Neuronal stem cell (in vitro differentiated cells): ENCODE results near the gene TULP1.

ENCODE experiments used
- DNase-seq: peaks from one replicate; pipeline ENCODE4 v3.0.0-alpha.2; 2013; ENCODE audit warnings: low spot score
- H2AFZ ChIP-seq: one replicate; pipeline ENCODE4 v1.6.1; 2013; ENCODE audit warnings: mild to moderate bottlenecking, low read length, inconsistent platforms
- H2AK5ac ChIP-seq: 2 replicates; pipeline ENCODE4 v1.6.1; 2013; ENCODE audit warnings: low read depth, mild to moderate bottlenecking, inconsistent platforms, low read length, moderate library complexity, mixed read lengths
- H2BK120ac ChIP-seq: 2 replicates; pipeline ENCODE4 v1.6.1; 2013; ENCODE audit warnings: low read depth, mild to moderate bottlenecking, inconsistent platforms, low read length, moderate library complexity, mixed read lengths
- H2BK12ac ChIP-seq: one replicate; pipeline ENCODE4 v1.6.1; 2013; ENCODE audit warnings: low read length, inconsistent platforms
- H2BK15ac ChIP-seq: 2 replicates; pipeline ENCODE4 v1.6.1; 2013; ENCODE audit warnings: mild to moderate bottlenecking, low read length, inconsistent platforms, mixed read lengths
- H2BK5ac ChIP-seq: one replicate; pipeline ENCODE4 v1.6.1; 2013; ENCODE audit warnings: inconsistent platforms, mild to moderate bottlenecking, low read length, moderate library complexity
- H3K14ac ChIP-seq: one replicate; pipeline ENCODE4 v1.6.1; 2013; ENCODE audit warnings: low read length, inconsistent platforms
- H3K18ac ChIP-seq: 2 replicates; pipeline ENCODE4 v1.6.1; 2013; ENCODE audit warnings: low read length, inconsistent platforms
- H3K23ac ChIP-seq: 2 replicates; pipeline ENCODE4 v1.6.1; 2013; ENCODE audit warnings: low read depth, mild to moderate bottlenecking, mixed read lengths, low read length, inconsistent platforms; ENCODE audit not compliant: poor library complexity
- H3K27ac ChIP-seq: replicated peaks from 3 replicates; pipeline ENCODE4 v1.5.1; 2013; ENCODE audit warnings: low read length, inconsistent platforms
- H3K27me3 ChIP-seq, 3 experiments: 2 replicates each; pipeline ENCODE4 v1.6.1; 2013; ENCODE audit warnings: low read length in 3 of 3, mild to moderate bottlenecking in 2 of 3, inconsistent platforms in 1 of 3, low read depth in 1 of 3, mixed read lengths in 1 of 3, moderate library complexity in 1 of 3; ENCODE audit not compliant: control insufficient read depth in 3 of 3, insufficient read depth in 3 of 3
- H3K36me3 ChIP-seq, 2 donors: replicated peaks in 1 of 2; 2 replicates each; pipeline ENCODE4 v1.6.1; 2013; ENCODE audit warnings: low read length in 2 of 2; ENCODE audit not compliant: control insufficient read depth in 2 of 2, insufficient read depth in 2 of 2
- H3K4ac ChIP-seq: 2 replicates; pipeline ENCODE4 v1.6.1; 2013; ENCODE audit warnings: inconsistent platforms, mild to moderate bottlenecking, low read length, moderate library complexity
- H3K4me1 ChIP-seq, 2 donors: 1 replicate in 1 of 2; 2 replicates in 1 of 2; pipeline ENCODE4 v1.6.1; 2013; ENCODE audit warnings: low read length in 2 of 2, low read depth in 1 of 2; ENCODE audit not compliant: control insufficient read depth in 2 of 2, insufficient read depth in 1 of 2
- H3K4me2 ChIP-seq: one replicate; pipeline ENCODE4 v1.6.1; 2013; ENCODE audit warnings: mild to moderate bottlenecking, low read length, inconsistent platforms; ENCODE audit not compliant: insufficient read depth, poor library complexity, severe bottlenecking
- H3K4me3 ChIP-seq, 2 donors: 2 replicates each; pipeline ENCODE4 v1.5.1; 2013; ENCODE audit warnings: low read length in 2 of 2, mild to moderate bottlenecking in 2 of 2, inconsistent platforms in 1 of 2, moderate library complexity in 1 of 2
- H3K79me1 ChIP-seq: one replicate; pipeline ENCODE4 v1.6.1; 2013; ENCODE audit warnings: low read depth, mild to moderate bottlenecking, inconsistent platforms, low read length, moderate library complexity
- H3K9ac ChIP-seq: one replicate; pipeline ENCODE4 v1.6.1; 2013; ENCODE audit warnings: mild to moderate bottlenecking, low read depth, low read length, inconsistent platforms; ENCODE audit not compliant: poor library complexity
- H3K9me3 ChIP-seq, 2 donors: replicated peaks in 1 of 2; 2 replicates each; pipeline versions ENCODE3 to v1.6.1; 2013; ENCODE audit warnings: low read length in 2 of 2, mild to moderate bottlenecking in 2 of 2, inconsistent platforms in 1 of 2, low read depth in 1 of 2, mixed read lengths in 1 of 2, moderate library complexity in 1 of 2; ENCODE audit not compliant: control insufficient read depth in 2 of 2, insufficient read depth in 1 of 2
- H4K8ac ChIP-seq: one replicate; pipeline ENCODE4 v1.6.1; 2013; ENCODE audit warnings: low read depth, mild to moderate bottlenecking, inconsistent platforms, low read length, moderate library complexity
- H4K91ac ChIP-seq: one replicate; pipeline ENCODE4 v1.6.1; 2013; ENCODE audit warnings: low read length, low read depth, mild to moderate bottlenecking, inconsistent platforms; ENCODE audit not compliant: poor library complexity
- WGBS, 2 donors: extraction: QIAGEN DNeasy Blood & Tissue Kit; methylation state at CpG; one replicate each; pipeline ENCODE4 v1.1.7; 2013; ENCODE audit warnings: missing lambda C conversion rate in 2 of 2, mixed read lengths in 1 of 2; ENCODE audit not compliant: insufficient read length in 2 of 2, insufficient replicate concordance in 1 of 2; ENCODE audit errors: extremely low coverage in 2 of 2; 5-methylcytosine and 5-hydroxymethylcytosine counted together

TULP1 gene

GRCh38 chr6:35512006-35512405, 690 bp downstream of the TULP1 start:
- H2BK12ac ChIP-seq, result no peak overlapping the region
- H3K27me3 ChIP-seq, result peaks cover 0 to 9% (median 5%) of the 10 kb centered on the region in 3 experiments
- no peak for DNase-seq

GRCh38 chr6:35511562-35511941, 1.1 kb downstream of the TULP1 start:
- H3K23ac ChIP-seq, result no peak overlapping the region
- peak overlapping the region; percentile 15 for H3K9ac ChIP-seq
- no CpG with 5 or more reads among the region's 32 CpGs for WGBS, 2 donors
- peak overlapping the region; percentile 18 for H2AFZ ChIP-seq
- H4K8ac ChIP-seq, result no peak overlapping the region
- H3K79me1 ChIP-seq, result no peaks in the 10 kb centered on the region
- H3K9me3 ChIP-seq, result no peaks in the 10 kb centered on the region
- H3K27ac ChIP-seq, result no peak overlapping the region
- no peak overlapping the region for H4K91ac ChIP-seq
- H2BK12ac ChIP-seq, result peak overlapping the region; percentile 89
- H3K4me2 ChIP-seq, result peak overlapping the region; percentile 44
- no peak overlapping the region for H3K14ac ChIP-seq
- peaks cover 0 to 9% (median 5%) of the 10 kb centered on the region in 3 experiments for H3K27me3 ChIP-seq
- peak overlapping the region; percentile 96 for H3K18ac ChIP-seq
- H3K4me1 ChIP-seq, result peaks cover 9 to 29% of the 10 kb centered on the region in 2 donors
- H2BK5ac ChIP-seq, result peak overlapping the region; percentile 46
- no peak for DNase-seq
- peak overlapping the region; percentile 96 for H2BK15ac ChIP-seq
- H3K4ac ChIP-seq, result no peak overlapping the region
- no peaks in the 10 kb centered on the region for H3K36me3 ChIP-seq
- H3K4me3 ChIP-seq, result peak overlapping the region in 1 of 2 donors; percentile 62
- H2BK120ac ChIP-seq, result no peak overlapping the region
- peak overlapping the region; percentile 72 for H2AK5ac ChIP-seq

More at GRCh38 chr6:35512006-35512405, 690 bp downstream of the TULP1 start:
- Histone ChIP-seq H3K9me3 (no peaks in the 10 kb centered on the region), H2BK15ac (no peak overlapping the region), H3K9ac (no peak overlapping the region), H2BK5ac (no peak overlapping the region), H3K4ac (no peak overlapping the region), H2AK5ac (no peak overlapping the region), H3K27ac (no peak overlapping the region), H3K23ac (no peak overlapping the region), H4K91ac (no peak overlapping the region), H3K4me3 (peak overlapping the region in 1 of 2 donors; percentile 47), H3K4me1 (peaks cover 9 to 29% of the 10 kb centered on the region in 2 donors), H3K36me3 (no peaks in the 10 kb centered on the region), H2AFZ (peak overlapping the region; percentile 60), H3K18ac (peak overlapping the region; percentile 73), H3K4me2 (peak overlapping the region; percentile 60), H3K14ac (no peak overlapping the region), H4K8ac (no peak overlapping the region), H3K79me1 (no peaks in the 10 kb centered on the region), H2BK120ac (no peak overlapping the region)
- no CpG with 5 or more reads among the region's 26 CpGs for WGBS, 2 donors

- Histone ChIP-seq H3K4me3 (no peak overlapping the region), H3K4me2 (peak overlapping the region; percentile 44), H3K18ac (peak overlapping the region; percentile 96), H4K8ac (no peak overlapping the region), H3K9ac (no peak overlapping the region), H2BK5ac (peak overlapping the region; percentile 46), H3K36me3 (no peaks in the 10 kb centered on the region), H3K4me1 (peaks cover 9 to 29% of the 10 kb centered on the region in 2 donors), H2BK120ac (no peak overlapping the region), H3K4ac (no peak overlapping the region), H3K9me3 (no peaks in the 10 kb centered on the region), H3K27me3 (peaks cover 0 to 9% (median 5%) of the 10 kb centered on the region in 3 experiments), H2BK12ac (peak overlapping the region; percentile 89), H3K23ac (no peak overlapping the region), H3K27ac (no peak overlapping the region), H4K91ac (no peak overlapping the region), H2BK15ac (peak overlapping the region; percentile 96), H2AK5ac (peak overlapping the region; percentile 2), H3K14ac (no peak overlapping the region), H3K79me1 (no peaks in the 10 kb centered on the region), H2AFZ (peak overlapping the region; percentile 18)
- WGBS, 2 donors, result no CpG with 5 or more reads among the region's 7 CpGs
- no peak for DNase-seq
Observed at GRCh38 chr6:35510916-35511561, 1.7 kb downstream of the TULP1 start.

- no peak overlapping the region for H3K14ac ChIP-seq
- no peaks in the 10 kb centered on the region for H3K36me3 ChIP-seq
- peak overlapping the region; percentile 20 for H2AFZ ChIP-seq
- H3K9ac ChIP-seq, result no peak overlapping the region
- H2BK5ac ChIP-seq, result no peak overlapping the region
- DNase-seq, result no peak
- H3K4me3 ChIP-seq, result no peak overlapping the region
- no peak overlapping the region for H3K27ac ChIP-seq
- no peaks in the 10 kb centered on the region for H3K79me1 ChIP-seq
- peaks cover 0 to 9% (median 5%) of the 10 kb centered on the region in 3 experiments for H3K27me3 ChIP-seq
- no peak overlapping the region for H4K8ac ChIP-seq
- H3K4ac ChIP-seq, result no peak overlapping the region
- no peak overlapping the region for H4K91ac ChIP-seq
- no peak overlapping the region for H3K23ac ChIP-seq
- peak overlapping the region; percentile 68 for H3K18ac ChIP-seq
- peak overlapping the region; percentile 40 for H2AK5ac ChIP-seq
- no peaks in the 10 kb centered on the region for H3K9me3 ChIP-seq
- peaks cover 11 to 35% of the 10 kb centered on the region in 2 donors for H3K4me1 ChIP-seq
- H2BK15ac ChIP-seq, result no peak overlapping the region
- H2BK120ac ChIP-seq, result no peak overlapping the region
- no peak overlapping the region for H2BK12ac ChIP-seq
- no CpG with 5 or more reads among the region's 5 CpGs for WGBS, 2 donors
- no peak overlapping the region for H3K4me2 ChIP-seq
Observed at GRCh38 chr6:35508542-35508941, 4.2 kb downstream of the TULP1 start.
